ENCODE data around the gene PIAS1.

Gene PIAS1

DNA sequence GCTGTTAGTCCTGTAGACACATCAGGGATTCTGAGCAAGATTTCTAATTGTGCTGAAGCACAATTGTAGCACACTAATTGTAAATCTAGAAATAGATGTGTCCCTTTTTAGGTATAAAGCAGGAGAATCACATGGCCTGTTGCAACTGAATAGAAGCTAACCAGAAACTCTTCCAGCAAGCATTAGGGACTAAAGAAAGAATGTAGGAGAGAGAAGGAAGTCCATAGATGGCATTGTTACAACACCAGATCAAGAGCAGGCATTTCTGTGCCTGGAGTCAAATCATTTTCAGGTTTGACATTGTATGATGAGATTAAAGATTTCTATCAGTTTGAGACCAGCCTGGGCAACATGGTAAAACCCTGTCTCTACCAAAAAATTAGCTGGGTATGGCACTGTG is 123.6 kb downstream of the PIAS1 start:
- no peak for TF ChIP-seq POLR2AphosphoS5 (IDR thresholded peaks at IDR 0.05; ENCODE audit: low read depth, low read length)
- TF ChIP-seq FOXP2 (optimal IDR thresholded peaks at IDR 0.05; ENCODE audit: borderline replicate concordance, extremely low read depth, extremely low read length, insufficient read depth), result no peak
- TF ChIP-seq SIN3A (IDR thresholded peaks at IDR 0.05; ENCODE audit: borderline replicate concordance, insufficient read depth, low read length), result no peak
- TF ChIP-seq TAF1 (IDR thresholded peaks at IDR 0.05; ENCODE audit: borderline replicate concordance, insufficient read depth, low read length), result no peak
- TF ChIP-seq, protein P1, sequence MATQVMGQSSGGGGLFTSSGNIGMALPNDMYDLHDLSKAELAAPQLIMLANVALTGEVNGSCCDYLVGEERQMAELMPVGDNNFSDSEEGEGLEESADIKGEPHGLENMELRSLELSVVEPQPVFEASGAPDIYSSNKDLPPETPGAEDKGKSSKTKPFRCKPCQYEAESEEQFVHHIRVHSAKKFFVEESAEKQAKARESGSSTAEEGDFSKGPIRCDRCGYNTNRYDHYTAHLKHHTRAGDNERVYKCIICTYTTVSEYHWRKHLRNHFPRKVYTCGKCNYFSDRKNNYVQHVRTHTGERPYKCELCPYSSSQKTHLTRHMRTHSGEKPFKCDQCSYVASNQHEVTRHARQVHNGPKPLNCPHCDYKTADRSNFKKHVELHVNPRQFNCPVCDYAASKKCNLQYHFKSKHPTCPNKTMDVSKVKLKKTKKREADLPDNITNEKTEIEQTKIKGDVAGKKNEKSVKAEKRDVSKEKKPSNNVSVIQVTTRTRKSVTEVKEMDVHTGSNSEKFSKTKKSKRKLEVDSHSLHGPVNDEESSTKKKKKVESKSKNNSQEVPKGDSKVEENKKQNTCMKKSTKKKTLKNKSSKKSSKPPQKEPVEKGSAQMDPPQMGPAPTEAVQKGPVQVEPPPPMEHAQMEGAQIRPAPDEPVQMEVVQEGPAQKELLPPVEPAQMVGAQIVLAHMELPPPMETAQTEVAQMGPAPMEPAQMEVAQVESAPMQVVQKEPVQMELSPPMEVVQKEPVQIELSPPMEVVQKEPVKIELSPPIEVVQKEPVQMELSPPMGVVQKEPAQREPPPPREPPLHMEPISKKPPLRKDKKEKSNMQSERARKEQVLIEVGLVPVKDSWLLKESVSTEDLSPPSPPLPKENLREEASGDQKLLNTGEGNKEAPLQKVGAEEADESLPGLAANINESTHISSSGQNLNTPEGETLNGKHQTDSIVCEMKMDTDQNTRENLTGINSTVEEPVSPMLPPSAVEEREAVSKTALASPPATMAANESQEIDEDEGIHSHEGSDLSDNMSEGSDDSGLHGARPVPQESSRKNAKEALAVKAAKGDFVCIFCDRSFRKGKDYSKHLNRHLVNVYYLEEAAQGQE (IDR thresholded peaks at IDR 0.05; ENCODE audit: insufficient read depth in 1 of 2, low read depth in 2 of 2, low read length in 2 of 2), result no peak

DNA sequence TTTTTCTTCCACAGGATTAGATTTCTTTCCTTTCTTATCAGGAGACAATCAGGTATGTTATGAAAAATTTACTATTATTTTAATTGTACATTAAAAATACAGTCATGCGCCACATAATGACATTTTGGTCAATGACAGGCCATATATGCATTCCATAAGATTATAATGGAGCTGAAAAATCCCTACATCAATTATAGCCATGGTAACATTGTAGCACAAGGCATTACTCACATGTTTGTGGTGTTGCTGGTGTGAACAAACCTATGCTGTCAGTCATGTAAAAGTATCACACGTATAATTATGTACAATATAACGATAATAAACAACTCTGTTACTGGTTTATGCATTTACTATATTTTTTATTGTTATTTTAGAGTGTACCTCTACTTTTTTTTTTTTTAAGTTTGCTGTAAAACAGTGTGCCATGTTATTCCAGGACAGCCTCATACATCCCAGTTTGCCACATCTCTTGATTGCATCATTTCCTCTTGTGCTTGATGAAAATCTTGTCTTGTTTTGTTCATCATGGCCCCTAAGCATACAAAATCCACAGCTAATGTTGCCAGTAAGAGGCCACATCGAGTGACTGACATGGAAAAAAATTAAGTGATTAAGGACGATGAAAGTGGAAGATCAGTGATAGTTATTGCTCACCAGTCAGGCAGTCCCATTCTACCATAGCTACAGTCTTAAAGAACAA is 129.7 kb downstream of the PIAS1 start:
- TF ChIP-seq, protein P1 (IDR thresholded peaks at IDR 0.05; ENCODE audit: insufficient read depth in 1 of 2, low read depth in 2 of 2, low read length in 2 of 2), result no peak
- no peak for TF ChIP-seq SIN3A (IDR thresholded peaks at IDR 0.05; ENCODE audit: borderline replicate concordance, insufficient read depth, low read length)
- TF ChIP-seq TAF1 (IDR thresholded peaks at IDR 0.05; ENCODE audit: borderline replicate concordance, insufficient read depth, low read length), result no peak
- TF ChIP-seq POLR2AphosphoS5 (IDR thresholded peaks at IDR 0.05; ENCODE audit: low read depth, low read length), result no peak
- no peak for TF ChIP-seq FOXP2 (optimal IDR thresholded peaks at IDR 0.05; ENCODE audit: borderline replicate concordance, extremely low read depth, extremely low read length, insufficient read depth)

DNA sequence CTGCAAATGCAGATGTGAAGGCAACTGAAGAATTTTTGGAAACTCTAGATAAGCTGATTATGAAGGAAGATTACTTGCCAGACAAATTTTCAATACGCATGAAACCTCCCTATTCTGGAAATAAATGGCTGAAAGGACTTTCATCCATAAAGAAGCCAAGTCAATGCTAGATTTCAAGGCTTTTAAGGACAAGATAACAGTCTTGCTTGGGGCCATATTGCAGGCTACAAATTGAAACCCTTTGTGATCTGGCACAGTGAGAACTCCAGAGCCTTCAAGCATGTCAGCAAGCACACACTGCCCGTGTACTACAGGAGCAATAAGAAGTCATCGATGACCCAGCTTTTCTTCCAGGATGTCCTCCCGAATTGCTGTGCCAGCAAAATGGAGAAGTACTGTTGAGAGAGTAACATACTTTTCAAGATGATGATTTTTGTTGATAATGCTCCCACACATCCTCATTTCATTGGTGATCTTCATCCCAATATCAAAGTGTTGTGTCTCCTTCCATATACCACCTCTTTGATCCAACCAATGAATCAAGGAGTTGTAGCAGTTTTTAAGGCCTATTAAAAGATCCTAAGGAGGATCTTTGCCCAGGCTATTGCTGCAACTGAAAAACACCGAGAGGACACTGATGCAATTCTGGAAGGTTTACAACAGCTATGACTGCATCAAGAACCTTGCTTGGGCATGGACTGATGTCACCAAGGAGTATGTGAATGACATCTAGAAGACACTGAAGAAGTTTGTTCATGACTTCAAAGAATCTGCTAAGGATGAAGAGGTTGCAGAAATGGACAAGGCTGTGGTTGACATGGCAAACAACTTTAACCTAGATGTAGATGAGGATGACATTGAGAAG is 130.7 kb downstream of the PIAS1 start:
- TF ChIP-seq TAF1 (IDR thresholded peaks at IDR 0.05; ENCODE audit: borderline replicate concordance, insufficient read depth, low read length) (no peak), FOXP2 (optimal IDR thresholded peaks at IDR 0.05; ENCODE audit: borderline replicate concordance, extremely low read depth, extremely low read length, insufficient read depth) (no peak), SIN3A (IDR thresholded peaks at IDR 0.05; ENCODE audit: borderline replicate concordance, insufficient read depth, low read length) (no peak), POLR2AphosphoS5 (IDR thresholded peaks at IDR 0.05; ENCODE audit: low read depth, low read length) (no peak)
- TF ChIP-seq, protein P1 (IDR thresholded peaks at IDR 0.05; ENCODE audit: insufficient read depth in 1 of 2, low read depth in 2 of 2, low read length in 2 of 2), result no peak

DNA sequence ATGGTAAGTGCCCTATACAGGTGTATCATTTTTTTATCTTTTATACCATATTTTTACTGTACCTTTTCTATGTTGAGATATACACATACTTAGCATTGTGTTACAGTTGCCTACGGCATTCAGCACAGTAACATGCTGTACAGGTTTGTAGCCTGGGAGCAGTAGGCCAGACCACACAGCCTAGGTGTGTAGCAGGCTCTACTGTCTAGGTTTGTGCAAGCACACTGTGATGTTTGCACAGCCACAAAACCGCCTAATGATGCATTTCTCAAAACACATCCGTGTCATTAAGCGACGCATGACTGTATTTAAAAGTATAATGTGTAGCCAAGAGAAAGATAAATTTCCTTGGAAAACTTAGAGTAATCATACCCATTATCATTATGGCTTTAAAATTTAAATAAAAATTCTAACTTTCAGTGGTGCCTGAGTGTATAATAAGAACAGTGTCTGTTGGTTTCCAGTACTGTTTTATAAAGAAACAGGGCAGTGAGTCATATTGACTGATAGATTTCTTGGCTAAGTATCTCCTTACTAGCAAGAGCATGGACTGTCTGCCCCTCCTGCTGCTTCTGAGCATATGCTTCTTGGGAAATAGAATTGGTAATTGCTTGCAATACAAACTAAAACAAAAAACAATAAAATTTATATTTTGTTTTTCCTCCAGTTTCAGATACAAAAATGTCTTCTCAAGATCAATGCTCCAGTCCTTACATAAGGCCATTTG is 132.7 kb downstream of the PIAS1 start:
- no peak for TF ChIP-seq POLR2AphosphoS5 (IDR thresholded peaks at IDR 0.05; ENCODE audit: low read depth, low read length)
- no peak for TF ChIP-seq FOXP2 (optimal IDR thresholded peaks at IDR 0.05; ENCODE audit: borderline replicate concordance, extremely low read depth, extremely low read length, insufficient read depth)
- TF ChIP-seq, protein P1 (IDR thresholded peaks at IDR 0.05; ENCODE audit: insufficient read depth in 1 of 2, low read depth in 2 of 2, low read length in 2 of 2), result no peak

Data from PFSK-1 (cell line).